GM12891 (cell line): Measurements from ENCODE around the gene MAP3K7.

Source experiments
- POLR2A ChIP-seq: IDR thresholded peaks from 2 replicates; pipeline ENCODE4 v1.6.1; 2011; ENCODE audit warnings: low read depth, low read length, control low read depth
- POLR2AphosphoS5 ChIP-seq: IDR thresholded peaks from 2 replicates; pipeline ENCODE4 v1.6.1; 2011; ENCODE audit warnings: low read depth, low read length, control low read depth
- POU2F2 ChIP-seq: IDR thresholded peaks from 2 replicates; pipeline ENCODE4 v1.6.1; 2011; ENCODE audit warnings: low read depth, mild to moderate bottlenecking, control low read depth, low read length, moderate library complexity
- TAF1 ChIP-seq: IDR thresholded peaks from 2 replicates; pipeline ENCODE4 v1.6.1; 2011; ENCODE audit warnings: low read depth, low read length, control low read depth

GRCh38 chr6:90483956-90484355 is 102.9 kb downstream of the MAP3K7 start:
- no peak for TF ChIP-seq POLR2A
- TF ChIP-seq POLR2AphosphoS5, result no peak
- no peak for TF ChIP-seq TAF1
- TF ChIP-seq POU2F2, result no peak
